Epidermal melanocyte (primary cell): ENCODE data around the gene OR6B1.
"Not testable (repeated sequence)": the region's sequence is repeated elsewhere in the genome, so short reads cannot be mapped to it uniquely, and the experiment has no call there.

Experiments used
- DNase-seq: peaks from one replicate; pipeline ENCODE4 v3.0.0; 2011; ENCODE audit warnings: low spot score; ENCODE audit not compliant: insufficient read length

The OR6B1 gene

GRCh38 chr7:144004703-144005102 is 4.6 kb downstream of the OR6B1 start:
- DNase-seq, result no peak

DNA sequence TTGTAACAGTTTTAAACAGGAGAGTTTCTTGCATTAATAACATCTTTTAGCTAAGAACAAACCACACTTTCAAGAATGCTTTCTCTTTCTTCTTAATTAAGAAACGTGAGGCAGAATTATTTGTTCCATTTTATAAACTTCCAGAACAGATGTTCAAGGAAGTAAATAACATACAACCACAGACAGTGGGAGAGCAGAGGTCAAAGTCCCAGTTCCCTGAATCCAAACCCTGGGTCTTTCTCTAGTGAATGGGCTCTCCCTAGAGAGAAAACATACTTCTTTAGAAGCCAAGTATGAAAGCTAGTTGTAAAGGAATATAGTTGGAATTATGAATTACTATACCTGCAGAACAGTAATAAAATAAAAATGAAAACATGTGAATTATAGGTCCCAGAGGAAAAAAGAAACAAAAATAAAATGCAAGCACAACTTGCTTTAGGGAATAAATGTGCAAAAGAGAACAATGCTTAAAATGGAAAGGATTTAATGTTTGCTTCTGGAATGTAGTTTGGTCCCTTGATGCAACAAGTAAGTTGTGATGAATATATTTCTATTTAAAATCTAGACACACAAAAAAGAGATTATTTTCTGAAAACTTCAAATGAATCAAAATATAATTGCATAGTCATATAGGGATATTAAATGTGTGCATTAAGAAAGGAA is 6.0 kb downstream of the OR6B1 start:
- DNase-seq, result no peak

DNA sequence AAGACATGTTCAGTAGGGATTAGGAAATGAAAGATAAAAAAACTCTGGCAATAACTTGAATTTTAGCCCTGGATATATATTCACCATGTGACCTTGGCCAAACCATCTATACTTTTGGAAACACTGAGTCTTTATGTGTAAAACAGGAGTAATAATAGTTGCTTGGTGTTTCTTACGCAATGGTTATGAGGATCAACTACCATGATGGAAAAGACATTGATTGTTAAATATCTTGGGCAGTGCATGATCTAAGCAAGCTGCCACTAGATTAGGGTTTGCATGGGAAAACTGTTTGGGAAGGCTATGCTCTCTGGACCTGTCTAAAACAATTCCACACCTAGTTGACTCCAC is 6.5 kb downstream of the OR6B1 start:
- DNase-seq, result no peak

GRCh38 chr7:144009361-144009760 is 9.2 kb downstream of the OR6B1 start:
- no peak for DNase-seq

- not testable (repeated sequence) for DNase-seq
These were observed 9.9 kb downstream of the OR6B1 start for GRCh38 chr7:144010061-144010460.

GRCh38 chr7:144010821-144011220 is 10.7 kb downstream of the OR6B1 start:
- DNase-seq, result not testable (repeated sequence)

- DNase-seq, result no peak
These were observed 11.5 kb downstream of the OR6B1 start for GRCh38 chr7:144011458-144012230.

GRCh38 chr7:144018065-144018464 is 17.9 kb downstream of the OR6B1 start:
- no peak for DNase-seq

- DNase-seq, result no peak
These were observed 19.3 kb downstream of the OR6B1 start for GRCh38 chr7:144019457-144019856.

GRCh38 chr7:144020340-144020739 is 20.2 kb downstream of the OR6B1 start:
- DNase-seq, result no peak

- no peak for DNase-seq
These were observed 22.0 kb downstream of the OR6B1 start for GRCh38 chr7:144022169-144022568.

DNA sequence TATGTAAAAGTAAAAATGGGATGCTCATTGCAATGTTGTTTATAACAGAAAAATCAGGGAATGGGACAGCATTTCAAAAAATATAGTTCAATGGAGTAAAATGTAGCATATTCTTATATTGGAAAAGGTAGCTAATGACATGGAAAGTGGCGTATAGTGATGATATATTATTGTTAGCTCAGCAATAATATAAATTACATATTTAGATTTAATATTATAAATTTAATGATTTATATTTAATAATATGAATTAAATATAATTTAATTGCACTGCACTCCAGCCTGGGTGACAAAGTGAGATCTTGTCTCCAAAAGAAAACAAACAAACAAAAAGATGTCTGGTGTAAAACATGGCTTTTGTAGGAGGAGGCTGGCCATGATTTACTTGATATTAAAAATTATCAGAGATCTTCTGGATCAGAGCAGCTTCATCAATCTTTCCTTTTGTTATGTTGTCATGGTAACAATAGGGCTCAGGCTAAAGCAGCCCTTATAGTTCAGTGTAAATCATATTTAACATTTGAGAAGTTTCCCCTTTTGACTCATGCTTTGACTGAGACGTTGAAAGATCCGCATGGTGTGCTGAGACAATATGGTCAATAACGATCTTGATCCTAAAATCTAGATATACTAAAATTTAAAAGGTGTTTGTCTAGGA is 23.2 kb downstream of the OR6B1 start:
- DNase-seq, result no peak

GRCh38 chr7:144024213-144024612 is 24.1 kb downstream of the OR6B1 start:
- DNase-seq, result no peak

DNA sequence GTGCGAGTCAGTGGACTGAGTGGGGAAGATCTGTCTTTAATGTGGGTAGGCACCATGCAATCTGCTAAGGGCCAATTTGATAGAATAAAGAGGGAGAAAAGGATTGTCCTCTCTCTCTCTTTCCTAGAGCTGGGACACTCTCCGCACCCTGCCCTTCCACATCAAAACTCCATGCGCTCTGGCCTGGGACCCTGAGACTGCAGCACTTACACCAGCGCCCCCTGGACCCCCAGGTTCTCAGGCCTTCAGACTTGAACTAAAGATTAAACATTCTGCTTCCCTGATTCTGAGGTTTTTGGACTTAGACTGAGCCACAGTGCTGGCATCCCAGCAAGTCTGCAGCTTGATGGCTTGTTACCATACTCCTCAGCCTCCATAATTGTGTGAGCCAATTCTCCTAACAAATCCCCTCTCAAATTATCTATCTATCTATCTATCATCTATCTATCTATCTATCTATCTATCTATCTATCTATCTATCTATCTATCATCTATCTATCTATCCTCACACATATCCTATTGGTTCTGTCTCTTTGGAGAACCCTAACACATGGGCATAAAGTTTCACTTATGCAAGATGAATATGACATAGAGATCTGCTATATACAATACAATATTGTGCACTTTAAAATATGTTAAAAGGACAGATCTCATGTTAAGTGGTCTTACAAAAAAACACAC is 26.2 kb downstream of the OR6B1 start:
- DNase-seq, result no peak

DNA sequence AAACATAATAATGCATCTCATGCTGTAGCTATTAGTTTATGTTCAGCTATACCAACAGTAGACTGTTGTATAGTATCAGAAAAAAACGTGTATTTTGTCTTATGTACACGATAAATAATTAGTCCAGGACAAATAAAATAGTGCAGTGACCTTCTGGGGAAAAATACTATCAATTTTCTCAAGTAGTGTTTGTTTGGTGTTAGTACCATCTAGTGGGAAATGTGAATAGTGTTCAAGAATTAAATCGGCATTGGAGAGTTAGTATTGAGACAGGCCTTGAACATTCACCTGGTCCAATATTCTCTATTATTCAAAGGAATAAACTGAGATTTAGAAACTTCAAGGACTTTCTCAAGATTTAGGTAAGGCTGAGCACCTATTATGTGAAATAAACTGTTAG is 26.9 kb downstream of the OR6B1 start:
- DNase-seq, result no peak

DNA sequence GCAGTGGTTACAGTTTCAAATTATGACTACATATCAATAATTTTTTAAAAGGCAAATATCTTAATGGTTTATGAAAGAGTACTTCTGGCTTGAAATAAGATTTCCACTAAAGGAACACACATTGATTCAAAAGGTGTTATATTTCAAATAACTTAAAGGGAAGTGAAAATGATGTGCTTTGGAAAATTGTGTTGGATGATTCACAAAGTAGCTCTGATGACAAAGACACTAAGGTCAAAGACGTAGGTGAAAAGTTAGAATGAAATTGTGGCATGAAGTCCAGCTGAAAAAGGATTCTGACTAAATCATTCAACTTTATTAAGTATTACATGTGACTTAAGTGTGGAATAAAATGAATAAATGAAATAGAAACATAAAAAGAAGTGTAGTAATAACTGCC is 27.9 kb downstream of the OR6B1 start:
- no peak for DNase-seq

GRCh38 chr7:144028547-144028946 is 28.4 kb downstream of the OR6B1 start:
- DNase-seq, result no peak

GRCh38 chr7:144032516-144032915 is 32.4 kb downstream of the OR6B1 start:
- no peak for DNase-seq

DNA sequence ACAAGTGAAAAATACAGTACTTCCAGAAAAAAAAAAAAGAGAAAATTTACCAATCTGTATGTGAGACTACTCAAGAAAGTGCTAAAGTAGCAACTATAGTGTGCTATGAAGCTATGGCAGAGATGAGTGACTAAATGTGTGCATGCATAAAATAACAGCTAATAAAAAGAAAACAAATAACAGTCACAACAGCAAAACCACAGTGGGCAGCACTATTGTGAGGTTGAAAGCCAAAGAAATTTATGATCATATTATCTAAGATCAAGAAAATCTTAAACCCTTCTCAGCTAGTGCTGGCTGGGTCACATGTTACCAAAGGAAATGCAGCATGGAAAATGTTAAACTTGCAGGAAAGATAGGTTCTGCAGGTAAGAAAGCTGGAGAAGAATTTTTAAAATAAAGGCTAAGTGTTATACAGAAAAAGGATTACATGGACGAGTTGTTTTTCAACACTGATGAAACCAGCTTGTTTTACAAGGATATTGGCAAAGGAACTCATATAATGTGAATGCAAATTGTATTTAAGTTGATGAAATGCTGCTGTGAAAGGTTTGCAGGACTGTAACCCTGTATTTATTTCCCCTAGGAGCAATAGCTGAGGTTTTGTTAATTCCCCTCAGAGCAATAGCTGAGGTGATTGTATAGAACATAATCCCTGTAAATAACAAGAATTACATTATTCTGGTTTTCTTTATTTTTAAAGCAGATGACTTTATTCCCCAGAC is 33.0 kb downstream of the OR6B1 start:
- no peak for DNase-seq

DNA sequence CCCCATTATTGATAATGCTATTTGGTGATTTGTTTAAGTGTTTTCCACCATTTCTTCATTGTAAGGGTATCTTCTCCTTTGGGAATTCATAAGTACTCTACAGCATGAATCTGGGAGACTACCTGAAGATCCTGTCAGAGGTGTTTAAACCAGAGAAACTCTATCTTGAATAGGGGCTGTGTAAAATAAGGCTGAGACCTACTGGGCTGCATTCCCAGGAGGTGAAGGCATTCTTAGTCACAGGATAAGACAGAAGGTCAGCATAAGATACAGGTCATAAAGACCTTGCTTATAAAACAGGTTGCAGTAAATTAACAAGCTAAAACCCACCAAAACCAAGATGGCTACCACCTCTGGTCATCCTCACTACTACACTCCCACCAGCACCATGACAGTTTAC is 35.3 kb downstream of the OR6B1 start:
- DNase-seq, result no peak

DNA sequence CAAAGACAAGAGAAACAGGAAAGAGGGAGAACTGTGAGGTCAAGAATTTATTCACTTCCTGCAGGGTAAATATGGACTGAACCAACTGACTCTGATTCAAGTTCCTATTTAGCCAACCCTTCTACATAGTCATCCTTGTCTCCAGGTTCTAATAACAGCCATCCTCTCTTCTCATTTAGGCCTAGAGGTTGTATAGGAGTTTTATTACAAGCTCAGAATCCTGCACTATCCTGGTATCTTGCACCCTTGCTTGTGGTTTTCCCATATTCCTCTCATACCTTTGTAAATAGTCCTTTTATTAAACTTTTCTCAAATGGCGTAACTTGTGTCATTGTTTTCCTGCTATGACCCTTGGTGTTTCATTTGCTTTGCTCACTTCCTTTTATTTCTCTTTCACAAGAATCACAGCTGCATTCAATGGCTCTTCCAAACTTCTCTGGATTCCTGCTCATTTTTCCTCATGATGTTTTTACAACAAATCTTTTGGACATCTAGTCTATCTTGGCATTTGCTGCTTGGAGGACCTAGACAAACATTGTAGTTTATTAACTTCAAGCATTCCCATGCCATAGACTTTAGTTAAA is 36.3 kb downstream of the OR6B1 start:
- no peak for DNase-seq
